HG03432 (cell line): ENCODE data around the gene AHSP.
"Not testable (repeated sequence)": the region's sequence is repeated elsewhere in the genome, so short reads cannot be mapped to it uniquely, and the experiment has no call there.

ENCODE experiments used
- ATAC-seq: cut with Tn5 transposase; IDR thresholded peaks from one replicate; pipeline ENCODE4 v1.9.1; 2021; ENCODE audit warnings: mild to moderate bottlenecking, moderate library complexity; ENCODE audit not compliant: unreplicated experiment

The AHSP gene, protein sequence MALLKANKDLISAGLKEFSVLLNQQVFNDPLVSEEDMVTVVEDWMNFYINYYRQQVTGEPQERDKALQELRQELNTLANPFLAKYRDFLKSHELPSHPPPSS

DNA sequence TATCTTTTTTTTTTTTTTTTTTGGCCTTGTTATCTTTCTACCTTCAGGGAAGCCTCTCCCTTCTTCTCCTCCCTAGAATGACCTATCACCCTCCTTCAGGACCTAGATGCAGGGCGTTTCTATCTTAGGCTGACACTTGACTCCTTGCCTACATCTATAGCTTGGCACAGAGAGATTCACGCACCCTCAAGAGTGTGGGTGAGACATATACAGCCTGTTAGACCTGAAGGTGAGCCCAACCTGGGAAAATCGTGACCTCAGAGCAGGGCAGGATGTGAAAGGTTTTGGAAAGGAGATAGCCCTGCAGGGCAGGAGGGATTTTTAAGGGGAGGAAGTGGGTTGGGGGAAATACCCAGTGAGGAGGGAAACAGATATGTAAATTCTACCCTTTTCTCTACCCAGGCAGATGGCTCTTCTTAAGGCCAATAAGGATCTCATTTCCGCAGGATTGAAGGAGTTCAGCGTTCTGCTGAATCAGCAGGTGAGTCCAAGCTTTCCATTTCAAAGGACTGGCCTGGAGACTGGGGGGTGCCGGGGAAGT lies at the start of gene AHSP:
Gene AHSP (plus strand): TSS at position 167 of the 541 bp plus-strand sequence. CDS start 240 bp downstream, at position 407.
- no peak for ATAC-seq

DNA sequence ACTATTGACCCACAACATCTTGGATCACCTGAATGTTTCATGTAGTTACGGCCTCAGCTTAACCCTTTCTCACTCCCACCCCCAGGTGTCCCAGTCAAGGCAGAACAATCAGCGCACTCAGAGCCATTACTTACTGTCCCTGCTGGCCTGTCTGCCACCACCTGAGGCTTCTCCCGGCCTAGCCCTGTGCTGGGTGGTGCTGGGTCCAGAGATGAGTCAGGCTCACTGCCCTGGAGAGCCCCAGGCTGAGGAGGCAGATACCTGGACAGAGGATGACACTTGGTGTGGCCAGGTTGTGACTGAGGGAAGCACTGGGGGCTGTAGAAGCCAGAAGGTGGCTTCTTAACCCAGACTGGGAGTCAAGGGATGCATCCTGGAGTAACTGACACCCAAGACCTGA lies 48.7 kb upstream of the AHSP start:
- ATAC-seq, result no peak

DNA sequence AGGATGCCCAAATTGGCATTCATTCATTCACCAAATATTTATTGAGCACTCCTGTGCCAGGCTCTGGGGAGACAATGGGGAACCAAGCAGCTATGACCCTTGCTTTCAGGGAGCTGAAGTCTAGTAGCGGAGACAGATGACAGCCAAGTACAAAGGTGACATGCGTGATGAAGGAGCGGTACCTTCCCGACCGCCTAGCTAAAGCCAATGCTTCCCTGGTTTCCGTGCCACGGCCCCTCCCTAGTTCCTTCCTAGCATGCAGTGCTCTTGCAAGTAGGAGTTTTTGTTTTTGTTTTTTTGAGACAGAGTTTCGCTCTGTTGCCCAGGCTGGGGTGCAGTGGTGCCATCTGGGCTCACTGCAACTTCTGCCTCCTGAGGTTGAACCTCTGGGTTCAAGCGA lies 47.9 kb upstream of the AHSP start:
- no peak for ATAC-seq

DNA sequence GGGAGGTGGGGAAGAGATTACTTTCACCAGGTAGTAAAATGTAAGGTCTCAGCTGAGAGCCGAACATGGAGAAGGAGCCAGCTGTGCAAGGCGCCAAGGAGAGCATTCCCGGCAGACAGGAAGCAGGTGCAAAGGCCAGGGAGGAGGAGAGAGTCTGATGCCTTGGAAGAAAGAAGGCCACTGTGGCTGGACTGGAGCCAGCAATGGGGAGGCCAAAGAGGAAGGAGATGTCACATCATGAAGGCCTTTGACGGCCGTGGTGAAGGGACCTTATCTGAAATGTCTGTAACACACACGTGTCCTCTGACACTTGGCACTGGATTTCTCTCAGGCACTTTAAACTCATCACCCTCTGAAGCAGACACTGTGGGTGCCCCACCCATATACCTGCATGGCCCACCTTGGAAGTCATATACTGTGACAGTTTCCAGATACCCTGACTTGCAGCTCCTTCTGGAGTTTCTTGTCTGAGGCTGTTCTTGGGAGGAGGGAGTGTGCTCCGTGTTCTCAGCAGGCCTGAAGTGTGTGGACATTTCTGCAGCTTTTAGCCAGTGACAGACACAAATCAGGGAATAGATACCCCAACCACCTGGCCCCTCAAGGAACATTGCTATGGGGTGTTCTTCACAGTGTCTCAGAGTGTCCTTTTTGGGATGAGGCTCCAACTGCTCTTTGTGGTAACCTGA lies 46.7 kb upstream of the AHSP start:
- no peak for ATAC-seq

DNA sequence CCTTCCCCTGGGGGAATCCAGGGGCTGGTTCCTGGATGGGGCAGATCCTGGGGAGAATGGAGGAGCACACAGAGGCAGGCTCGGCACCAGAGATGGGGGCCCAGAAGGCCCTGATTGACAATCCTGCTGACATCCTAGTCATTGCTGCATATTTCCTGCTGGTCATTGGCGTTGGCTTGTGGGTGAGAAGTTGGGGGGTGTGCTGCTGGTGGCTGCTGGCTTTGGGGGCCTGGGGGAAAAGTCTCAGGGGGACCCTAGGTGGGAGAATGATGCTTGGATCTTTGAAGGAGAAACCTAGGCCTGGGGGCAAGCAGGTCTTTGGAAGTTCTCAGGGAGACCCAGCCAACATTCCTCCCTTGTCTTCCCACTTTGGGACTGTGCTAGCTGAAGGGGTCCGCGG lies 44.6 kb upstream of the AHSP start, which contains the start of gene SLC5A2:
Gene SLC5A2 (plus strand): TSS at position 43 of the 400 bp plus-strand sequence. CDS start 14 bp downstream, at position 57.
- ATAC-seq, result no peak

DNA sequence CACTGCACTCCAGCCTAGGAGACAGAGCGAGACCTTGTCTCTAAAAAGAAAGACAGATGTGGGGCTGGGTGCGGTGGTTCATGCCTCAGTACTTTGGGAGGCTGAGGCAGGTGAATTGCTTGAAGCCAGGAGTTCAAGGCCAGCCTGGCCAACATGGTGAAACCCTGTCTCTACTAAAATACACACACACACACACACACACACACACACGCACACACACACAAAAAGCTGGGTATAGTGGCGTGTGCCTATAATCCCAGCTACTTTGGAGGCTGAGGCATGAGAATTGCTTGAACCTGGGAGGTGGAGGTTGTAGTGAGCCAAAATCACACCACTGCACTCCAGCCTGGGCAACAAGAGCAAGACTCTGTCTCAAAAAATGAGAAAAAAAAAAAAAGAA lies 43.7 kb upstream of the AHSP start:
- not testable (repeated sequence) for ATAC-seq

DNA sequence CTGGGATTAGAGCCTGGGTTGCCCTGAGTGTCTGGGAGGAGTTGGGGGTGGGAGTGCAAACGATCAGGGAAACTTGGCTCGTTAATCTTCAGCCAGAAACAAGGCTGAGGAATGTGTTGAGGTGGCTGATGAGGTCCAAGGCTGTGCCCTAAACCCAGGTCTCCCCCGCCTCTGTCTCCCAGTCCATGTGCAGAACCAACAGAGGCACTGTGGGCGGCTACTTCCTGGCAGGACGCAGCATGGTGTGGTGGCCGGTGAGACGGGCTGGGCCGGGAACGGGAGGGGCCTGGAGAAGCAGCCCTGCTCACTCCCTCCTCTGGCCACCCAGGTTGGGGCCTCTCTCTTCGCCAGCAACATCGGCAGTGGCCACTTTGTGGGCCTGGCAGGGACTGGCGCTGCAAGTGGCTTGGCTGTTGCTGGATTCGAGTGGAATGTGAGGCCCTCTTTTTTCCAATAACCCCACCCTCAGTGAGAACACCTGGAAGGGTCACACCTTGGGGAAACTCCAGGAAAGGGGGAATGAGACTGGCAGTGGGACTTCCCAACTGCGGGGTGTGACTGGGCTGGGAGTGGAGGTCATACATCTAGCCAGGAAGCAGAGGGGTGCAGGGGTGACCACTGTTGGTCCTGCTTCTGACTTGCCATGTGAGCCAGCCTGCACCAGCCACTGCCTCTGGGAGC lies 43.1 kb upstream of the AHSP start:
- no peak for ATAC-seq

DNA sequence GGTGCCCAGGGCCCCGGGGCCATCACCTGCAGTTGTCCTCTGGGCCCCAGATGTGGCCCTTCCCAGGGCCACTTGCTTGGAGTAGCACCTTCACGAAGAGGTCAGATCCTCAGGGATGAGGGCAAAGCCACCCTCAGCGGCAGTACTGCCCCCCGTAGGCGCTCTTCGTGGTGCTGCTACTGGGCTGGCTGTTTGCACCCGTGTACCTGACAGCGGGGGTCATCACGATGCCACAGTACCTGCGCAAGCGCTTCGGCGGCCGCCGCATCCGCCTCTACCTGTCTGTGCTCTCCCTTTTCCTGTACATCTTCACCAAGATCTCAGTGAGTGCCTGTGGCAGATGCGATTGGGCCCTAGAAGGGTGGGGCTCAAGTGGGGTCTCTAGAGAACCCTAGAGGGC lies 42.1 kb upstream of the AHSP start:
- ATAC-seq, result no peak

DNA sequence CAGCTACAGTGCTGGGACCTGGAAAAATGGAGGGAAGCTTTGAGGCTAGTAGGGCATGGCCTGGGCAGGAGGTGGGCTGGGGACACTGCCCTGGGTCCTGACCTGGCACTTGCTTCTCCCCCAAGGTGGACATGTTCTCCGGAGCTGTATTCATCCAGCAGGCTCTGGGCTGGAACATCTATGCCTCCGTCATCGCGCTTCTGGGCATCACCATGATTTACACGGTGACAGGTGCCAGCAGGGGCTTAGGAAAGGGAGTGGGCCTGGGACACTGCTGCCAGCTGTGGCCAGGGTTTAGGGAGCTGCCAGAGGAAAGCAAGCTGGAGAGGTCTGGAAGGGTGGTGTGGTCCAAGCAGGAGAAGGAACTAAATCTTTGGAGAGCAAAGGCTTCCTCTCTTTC lies 41.7 kb upstream of the AHSP start:
- no peak for ATAC-seq

DNA sequence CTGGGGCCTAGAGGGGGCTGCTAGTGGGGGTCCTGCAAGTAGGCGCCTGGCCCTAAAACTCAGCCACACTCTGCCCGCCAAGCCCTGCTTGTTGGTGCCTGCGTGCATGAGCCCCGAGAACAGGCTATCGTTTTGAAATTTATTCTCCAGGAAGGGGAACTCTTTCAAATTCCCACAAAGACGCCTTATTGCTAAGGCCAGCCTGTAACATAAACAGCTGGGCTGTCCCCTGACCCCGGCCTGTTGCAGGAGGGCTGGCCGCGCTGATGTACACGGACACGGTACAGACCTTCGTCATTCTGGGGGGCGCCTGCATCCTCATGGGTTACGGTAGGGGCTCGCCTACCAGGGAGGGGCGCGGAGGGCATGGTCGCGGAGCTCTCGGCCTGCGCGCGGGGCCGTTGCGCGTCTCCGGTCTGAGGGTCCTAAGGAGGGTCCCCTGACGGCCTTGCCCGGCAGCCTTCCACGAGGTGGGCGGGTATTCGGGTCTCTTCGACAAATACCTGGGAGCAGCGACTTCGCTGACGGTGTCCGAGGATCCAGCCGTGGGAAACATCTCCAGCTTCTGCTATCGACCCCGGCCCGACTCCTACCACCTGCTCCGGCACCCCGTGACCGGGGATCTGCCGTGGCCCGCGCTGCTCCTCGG lies 40.5 kb upstream of the AHSP start:
- ATAC-seq, result peak; percentile 2

DNA sequence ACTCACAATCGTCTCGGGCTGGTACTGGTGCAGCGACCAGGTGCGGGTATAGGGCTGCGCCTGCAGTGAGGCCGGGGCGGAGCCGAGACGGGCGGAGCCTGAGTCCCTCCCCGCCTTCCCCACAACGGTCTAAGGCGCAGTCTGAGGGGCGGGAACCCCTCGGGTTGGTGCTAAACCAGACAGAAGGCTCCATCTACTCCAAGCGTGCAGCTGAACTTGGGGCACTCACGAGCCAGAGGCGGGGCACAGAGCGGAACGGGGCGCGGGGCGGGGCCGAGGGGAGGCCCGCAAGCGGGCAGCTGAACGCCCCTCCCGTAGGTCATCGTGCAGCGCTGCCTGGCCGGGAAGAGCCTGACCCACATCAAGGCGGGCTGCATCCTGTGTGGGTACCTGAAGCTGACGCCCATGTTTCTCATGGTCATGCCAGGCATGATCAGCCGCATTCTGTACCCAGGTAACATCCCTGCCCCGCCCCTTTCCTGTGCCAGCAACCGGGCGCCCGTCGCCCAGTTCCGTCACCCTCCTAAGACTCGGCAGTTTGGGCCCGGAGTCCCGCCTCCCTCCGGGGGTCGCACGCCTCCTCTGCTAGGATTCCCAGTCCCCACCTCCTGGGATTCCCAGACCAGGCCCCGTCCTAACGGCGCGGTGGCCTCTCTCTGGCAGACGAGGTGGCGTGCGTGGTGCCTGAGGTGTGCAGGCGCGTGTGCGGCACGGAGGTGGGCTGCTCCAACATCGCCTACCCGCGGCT lies 39.8 kb upstream of the AHSP start:
- peak; percentile 88 for ATAC-seq

DNA sequence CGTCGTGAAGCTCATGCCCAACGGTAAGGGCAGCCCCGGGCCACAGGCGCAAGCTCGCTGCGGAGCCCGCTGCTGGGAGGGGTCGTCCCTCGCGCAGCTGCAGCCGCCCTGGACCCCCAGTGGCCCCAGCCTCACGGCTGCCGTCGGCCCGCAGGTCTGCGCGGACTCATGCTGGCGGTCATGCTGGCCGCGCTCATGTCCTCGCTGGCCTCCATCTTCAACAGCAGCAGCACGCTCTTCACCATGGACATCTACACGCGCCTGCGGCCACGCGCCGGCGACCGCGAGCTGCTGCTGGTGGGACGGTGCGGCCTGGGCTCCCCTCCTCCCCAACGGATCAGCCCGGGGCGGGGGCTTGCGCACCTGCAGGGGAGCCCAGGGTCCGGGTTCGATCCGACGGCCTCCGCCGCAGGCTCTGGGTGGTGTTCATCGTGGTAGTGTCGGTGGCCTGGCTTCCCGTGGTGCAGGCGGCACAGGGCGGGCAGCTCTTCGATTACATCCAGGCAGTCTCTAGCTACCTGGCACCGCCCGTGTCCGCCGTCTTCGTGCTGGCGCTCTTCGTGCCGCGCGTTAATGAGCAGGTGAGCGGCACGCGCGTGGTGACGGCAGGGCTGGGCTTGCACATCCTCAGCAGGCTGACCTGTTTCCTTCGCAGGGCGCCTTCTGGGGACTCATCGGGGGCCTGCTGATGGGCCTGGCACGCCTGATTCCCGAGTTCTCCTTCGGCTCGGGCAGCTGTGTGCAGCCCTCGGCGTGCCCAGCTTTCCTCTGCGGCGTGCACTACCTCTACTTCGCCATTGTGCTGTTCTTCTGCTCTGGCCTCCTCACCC lies 39.0 kb upstream of the AHSP start:
- ATAC-seq, result no peak

DNA sequence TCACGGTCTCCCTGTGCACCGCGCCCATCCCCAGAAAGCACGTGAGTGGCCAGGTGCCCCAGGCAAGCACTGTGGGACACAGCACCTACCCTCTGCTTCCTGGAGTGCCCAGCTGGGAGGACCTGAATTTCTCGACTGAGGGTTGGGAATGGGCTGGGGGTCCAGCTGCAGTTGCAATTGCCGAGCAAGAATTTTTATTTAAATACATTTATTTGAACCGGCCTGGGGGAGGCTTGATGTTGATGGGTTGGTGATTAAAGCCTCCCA lies 38.5 kb upstream of the AHSP start:
- ATAC-seq, result no peak

DNA sequence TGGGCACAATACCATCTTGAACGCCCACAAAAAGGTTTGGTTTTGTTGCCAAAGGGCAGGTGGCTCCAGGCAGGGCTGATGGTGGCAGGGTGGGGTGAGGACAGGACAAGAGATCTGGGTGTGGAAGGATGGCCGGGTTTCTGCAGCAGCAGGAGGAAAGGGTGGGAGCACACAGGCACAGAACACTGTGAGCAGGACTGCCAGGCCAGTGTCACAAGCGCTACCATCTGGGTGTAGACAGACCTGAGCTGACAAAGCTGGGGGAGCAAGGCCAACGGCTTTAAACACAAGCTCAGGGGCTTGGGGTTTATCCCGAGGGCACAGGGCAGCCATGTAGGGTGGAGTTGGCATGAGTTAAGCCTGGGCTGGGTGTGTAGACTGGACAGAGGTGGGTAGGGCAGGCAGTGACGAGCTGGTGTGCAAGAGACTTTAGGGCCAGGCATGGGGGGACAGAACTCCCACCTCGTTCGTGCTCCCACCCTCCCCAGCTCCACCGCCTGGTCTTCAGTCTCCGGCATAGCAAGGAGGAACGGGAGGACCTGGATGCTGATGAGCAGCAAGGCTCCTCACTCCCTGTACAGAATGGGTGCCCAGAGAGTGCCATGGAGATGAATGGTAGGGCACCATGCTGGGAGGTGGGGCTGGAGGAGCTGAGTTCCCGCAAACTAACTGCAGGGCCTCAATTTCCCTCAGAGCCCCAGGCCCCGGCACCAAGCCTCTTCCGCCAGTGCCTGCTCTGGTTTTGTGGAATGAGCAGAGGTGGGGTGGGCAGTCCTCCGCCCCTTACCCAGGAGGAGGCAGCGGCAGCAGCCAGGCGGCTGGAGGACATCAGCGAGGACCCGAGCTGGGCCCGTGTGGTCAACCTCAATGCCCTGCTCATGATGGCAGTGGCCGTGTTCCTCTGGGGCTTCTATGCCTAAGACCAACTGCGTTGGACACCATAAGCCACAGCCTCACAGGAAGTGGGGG lies 37.8 kb upstream of the AHSP start:
- no peak for ATAC-seq

DNA sequence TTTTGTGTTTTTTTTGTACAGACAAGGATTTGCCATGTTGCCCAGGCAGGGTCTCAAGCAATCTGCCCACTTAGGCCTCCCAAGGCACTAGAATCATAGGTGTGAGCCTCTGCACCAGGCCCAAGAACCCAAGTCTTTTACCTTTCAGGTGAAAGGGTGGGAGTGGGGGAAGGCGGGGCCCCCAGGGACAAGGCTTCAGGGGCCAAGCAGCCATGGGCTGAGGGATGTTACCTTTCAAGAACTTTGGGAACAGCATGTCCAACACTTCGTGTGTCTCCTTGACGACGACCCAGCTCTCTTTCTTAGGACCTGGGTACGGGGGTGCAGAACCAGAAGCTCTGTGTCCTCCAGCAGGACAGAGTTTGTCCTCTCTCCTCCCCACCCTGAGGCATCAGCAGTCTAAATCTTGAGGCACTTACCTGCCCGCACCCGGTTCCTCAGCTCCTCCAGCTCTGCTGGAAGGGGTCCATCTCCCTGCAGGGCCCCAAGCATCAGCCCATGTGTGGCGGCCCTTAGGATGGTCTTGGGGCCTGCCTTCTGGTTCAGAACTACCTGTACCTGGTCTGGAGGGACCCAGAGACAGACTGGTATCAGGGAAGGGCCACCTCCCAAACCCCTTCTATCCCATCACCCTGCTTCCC lies 35.8 kb upstream of the AHSP start:
- no peak for ATAC-seq

DNA sequence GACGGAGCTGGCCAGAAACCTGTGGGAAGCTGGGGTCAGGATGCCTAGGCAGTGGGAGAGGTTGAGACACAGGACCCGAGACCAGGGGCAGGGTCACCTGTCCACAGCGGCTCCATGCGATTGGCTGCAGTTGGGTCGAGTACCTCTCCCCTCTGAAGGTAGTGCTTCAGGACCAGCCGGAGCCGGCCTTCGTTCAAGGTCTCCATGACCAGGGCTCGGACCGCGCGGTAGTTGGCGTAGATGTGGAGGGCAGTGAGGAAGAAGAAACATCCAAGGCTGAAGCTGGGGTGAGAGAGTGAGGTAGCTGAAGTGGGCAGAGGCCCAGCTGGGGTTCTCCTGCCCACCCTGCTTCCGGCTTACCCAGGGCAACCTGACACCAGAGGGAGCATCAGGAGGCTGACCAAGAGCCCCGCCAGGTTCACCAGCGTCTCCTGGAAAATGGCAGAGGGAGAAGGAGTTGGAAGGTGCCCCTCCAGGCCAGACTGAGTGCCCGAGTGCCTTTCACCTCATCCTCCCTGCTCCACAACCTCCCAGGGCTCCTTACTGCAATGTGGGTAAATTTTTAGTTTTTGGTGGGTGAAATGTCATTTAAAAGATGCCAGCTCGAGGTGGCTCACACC lies 34.1 kb upstream of the AHSP start:
- no peak for ATAC-seq

DNA sequence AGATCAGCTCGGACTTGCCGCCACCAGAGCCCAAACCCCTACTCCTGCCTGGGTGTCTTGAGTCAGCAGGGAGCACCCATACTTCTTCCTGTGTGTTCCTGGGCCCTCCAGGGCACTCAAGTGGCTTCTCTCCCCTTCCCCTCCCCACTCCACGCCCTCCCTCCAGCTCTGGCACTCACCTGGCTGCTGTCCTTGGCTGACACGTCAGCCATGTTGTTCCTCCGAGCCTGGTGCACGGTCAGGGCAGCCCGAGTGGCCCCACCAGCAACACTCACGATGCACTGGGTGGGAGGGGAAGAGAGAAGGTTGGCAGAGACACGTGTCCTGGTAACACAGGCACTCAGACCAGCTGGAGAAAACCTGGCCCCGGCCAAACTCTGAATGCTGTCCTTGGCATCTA lies 31.0 kb upstream of the AHSP start:
- ATAC-seq, result no peak

DNA sequence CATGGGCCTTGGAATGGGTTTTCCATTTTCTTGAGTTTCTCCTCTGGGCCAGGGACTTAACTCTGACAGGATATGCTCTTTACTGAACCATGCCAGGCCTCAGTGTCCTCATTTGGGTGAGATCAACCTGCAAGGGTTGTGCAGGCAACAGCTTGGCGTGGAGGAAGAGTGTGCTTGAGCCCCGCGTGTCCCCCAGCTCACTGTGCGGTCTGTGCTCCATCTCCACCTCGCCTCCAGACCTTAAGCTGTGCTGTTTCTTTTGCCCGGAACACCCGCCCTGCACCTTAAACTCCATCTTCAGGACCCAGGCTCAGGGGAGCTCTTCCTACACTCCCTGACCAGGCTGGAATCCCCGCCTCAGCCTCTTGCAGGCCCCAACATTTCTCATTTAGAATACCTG lies 29.2 kb upstream of the AHSP start:
- ATAC-seq, result no peak
